Daoy (cell line): ENCODE measurements around the gene POU2F3. TPM values are rescaled to one million over a fixed set of nuclear protein-coding genes. Genes with fewer than 3 reads are reported as not detected.

Source experiments
- DNase-seq: peaks from one replicate; pipeline ENCODE4 v3.0.0-alpha.2; 2015; ENCODE audit warnings: low read depth
- total RNA-seq: library from RNA; depleted of rRNA; stranded (reverse); fragments of >200 nt; shearing (Covaris generic); gene quantifications from 2 replicates; pipeline ENCODE4 v1.2.3, GENCODE V29; 2014

Gene POU2F3
- total RNA-seq, 1 experiment from 2014 or later, result not detected

- DNase-seq, result no peak
These were observed 13.2 kb upstream of the POU2F3 start for GRCh38 chr11:120226714-120227113.

- no peak for DNase-seq
These were observed 12.6 kb upstream of the POU2F3 start for GRCh38 chr11:120227228-120227852.

- no peak for DNase-seq
These were observed 11.1 kb upstream of the POU2F3 start for GRCh38 chr11:120228794-120229384.

- DNase-seq, result no peak
These were observed 10.2 kb upstream of the POU2F3 start for GRCh38 chr11:120229451-120230424.

GRCh38 chr11:120230433-120231071, 9.4 kb upstream of the POU2F3 start:
- no peak for DNase-seq

- DNase-seq, result no peak
These were observed 8.0 kb upstream of the POU2F3 start for GRCh38 chr11:120231963-120232362.

GRCh38 chr11:120233207-120233803, 6.6 kb upstream of the POU2F3 start:
- no peak for DNase-seq

GRCh38 chr11:120235024-120235628, 4.8 kb upstream of the POU2F3 start:
- peak; percentile 75 for DNase-seq

- peak; percentile 76 for DNase-seq
These were observed 3.5 kb upstream of the POU2F3 start for GRCh38 chr11:120236169-120237107.

- no peak for DNase-seq
These were observed 846 bp upstream of the POU2F3 start for GRCh38 chr11:120238968-120239620.

GRCh38 chr11:120240866-120241265, 926 bp downstream of the POU2F3 start:
- no peak for DNase-seq

GRCh38 chr11:120241277-120241676, 1.3 kb downstream of the POU2F3 start:
- no peak for DNase-seq

GRCh38 chr11:120243221-120243620, 3.3 kb downstream of the POU2F3 start:
- DNase-seq, result no peak

GRCh38 chr11:120244476-120245365, 4.8 kb downstream of the POU2F3 start:
- peak; percentile 68 for DNase-seq

GRCh38 chr11:120245434-120245833, 5.5 kb downstream of the POU2F3 start:
- no peak for DNase-seq

- DNase-seq, result peak; percentile 57
These were observed 8.8 kb downstream of the POU2F3 start for GRCh38 chr11:120248551-120249278.
